HFFc6 (cell line): ENCODE data around the gene TUBA8. TPM values are rescaled to one million over a fixed set of nuclear protein-coding genes. Genes with fewer than 3 reads are reported as not detected.

Experiments used
- DNase-seq: peaks from one replicate; pipeline ENCODE4 v3.0.0-alpha.2; 2018
- H3K27ac Mint-ChIP-seq: 2 replicates; pipeline ENCODE4 v1.8.0; 2020; ENCODE audit warnings: mild to moderate bottlenecking, mixed read lengths
- H3K27me3 Mint-ChIP-seq: 2 replicates; pipeline ENCODE4 v1.8.0; 2021; ENCODE audit warnings: mild to moderate bottlenecking, moderate library complexity, mixed read lengths; ENCODE audit not compliant: insufficient read depth
- H3K36me3 Mint-ChIP-seq: 2 replicates; pipeline ENCODE4 v1.8.0; 2021; ENCODE audit warnings: low read depth, mixed read lengths
- H3K4me1 Mint-ChIP-seq: 2 replicates; pipeline ENCODE4 v1.8.0; 2020; ENCODE audit warnings: low read depth, mixed read lengths
- H3K4me3 Mint-ChIP-seq: 2 replicates; pipeline ENCODE4 v1.8.0; 2020; ENCODE audit warnings: mild to moderate bottlenecking, moderate library complexity, mixed read lengths
- H3K9me3 Mint-ChIP-seq: 2 replicates; pipeline ENCODE4 v1.8.0; 2020; ENCODE audit warnings: mild to moderate bottlenecking, mixed read lengths
- CTCF ChIP-seq: fragments of 200-600 bp; sonication (generic); IDR thresholded peaks from 2 replicates; pipeline ENCODE4 v1.5.0; 2021; ENCODE audit warnings: antibody characterized with exemption, mild to moderate bottlenecking
- total RNA-seq, 6 experiments: library from RNA; stranded (reverse); fragmentation: NEBNext Ultra II Directional; extraction: Animal tissue kit (Norgen Biotek cat#: 25700); gene quantifications; 2 replicates in 1 of 6; 3 replicates in 5 of 6; pipeline ENCODE4 v1.2.3, GENCODE V29; 2021

Gene TUBA8
- total RNA-seq, 6 experiments from 2014 or later, result 0.14 to 0.43 (median 0.29) TPM

GRCh38 chr22:18087350-18087855 lies 23.2 kb upstream of the TUBA8 start:
- H3K9me3 Mint-ChIP-seq, result no peaks in the 10 kb centered on the region
- TF ChIP-seq CTCF, result no peak
- no peak overlapping the region for H3K4me3 Mint-ChIP-seq
- no peaks in the 10 kb centered on the region for H3K27me3 Mint-ChIP-seq
- peaks cover 11% of the 10 kb centered on the region for H3K4me1 Mint-ChIP-seq
- H3K27ac Mint-ChIP-seq, result no peak overlapping the region
- H3K36me3 Mint-ChIP-seq, result peaks cover 16% of the 10 kb centered on the region
- no peak for DNase-seq

- Mint-ChIP-seq H3K27me3 (no peaks in the 10 kb centered on the region), H3K9me3 (no peaks in the 10 kb centered on the region), H3K36me3 (peaks cover 15% of the 10 kb centered on the region), H3K4me1 (peaks cover 9% of the 10 kb centered on the region; the same call in 1 of the 2 replicates), H3K27ac (no peak overlapping the region), H3K4me3 (no peak overlapping the region)
- TF ChIP-seq CTCF, result no peak
- no peak for DNase-seq
Measured at GRCh38 chr22:18088825-18089568, 21.6 kb upstream of the TUBA8 start.

- peaks cover 15% of the 10 kb centered on the region for H3K36me3 Mint-ChIP-seq
- DNase-seq, result no peak
- no peaks in the 10 kb centered on the region for H3K27me3 Mint-ChIP-seq
- no peak overlapping the region for H3K27ac Mint-ChIP-seq
- no peak overlapping the region for H3K4me3 Mint-ChIP-seq
- H3K9me3 Mint-ChIP-seq, result no peaks in the 10 kb centered on the region
- H3K4me1 Mint-ChIP-seq, result peaks cover 6% of the 10 kb centered on the region; the same call in 1 of the 2 replicates
- no peak for TF ChIP-seq CTCF
Measured at GRCh38 chr22:18090286-18090685, 20.3 kb upstream of the TUBA8 start.

- H3K27ac Mint-ChIP-seq, result no peak overlapping the region
Measured at GRCh38 chr22:18091478-18091877, 19.1 kb upstream of the TUBA8 start.

GRCh38 chr22:18091916-18092526 lies 18.6 kb upstream of the TUBA8 start:
- Mint-ChIP-seq H3K4me3 (no peak overlapping the region), H3K9me3 (no peaks in the 10 kb centered on the region), H3K4me1 (no peaks in the 10 kb centered on the region; the same call in 1 of the 2 replicates), H3K27ac (no peak overlapping the region), H3K36me3 (peaks cover 24% of the 10 kb centered on the region), H3K27me3 (no peaks in the 10 kb centered on the region)
- no peak for DNase-seq
- no peak for TF ChIP-seq CTCF

More at GRCh38 chr22:18091478-18091877, 19.1 kb upstream of the TUBA8 start:
- no peak for TF ChIP-seq CTCF
- H3K36me3 Mint-ChIP-seq, result peaks cover 19% of the 10 kb centered on the region
- H3K4me1 Mint-ChIP-seq, result no peaks in the 10 kb centered on the region; the same call in 1 of the 2 replicates
- H3K4me3 Mint-ChIP-seq, result no peak overlapping the region
- no peak for DNase-seq
- no peaks in the 10 kb centered on the region for H3K27me3 Mint-ChIP-seq
- no peaks in the 10 kb centered on the region for H3K9me3 Mint-ChIP-seq
